ENCODE results near the gene PLCL2.
A peak's percentile ranks its signal among the peaks of the same experiment; 100 is the strongest.

The PLCL2 gene

DNA sequence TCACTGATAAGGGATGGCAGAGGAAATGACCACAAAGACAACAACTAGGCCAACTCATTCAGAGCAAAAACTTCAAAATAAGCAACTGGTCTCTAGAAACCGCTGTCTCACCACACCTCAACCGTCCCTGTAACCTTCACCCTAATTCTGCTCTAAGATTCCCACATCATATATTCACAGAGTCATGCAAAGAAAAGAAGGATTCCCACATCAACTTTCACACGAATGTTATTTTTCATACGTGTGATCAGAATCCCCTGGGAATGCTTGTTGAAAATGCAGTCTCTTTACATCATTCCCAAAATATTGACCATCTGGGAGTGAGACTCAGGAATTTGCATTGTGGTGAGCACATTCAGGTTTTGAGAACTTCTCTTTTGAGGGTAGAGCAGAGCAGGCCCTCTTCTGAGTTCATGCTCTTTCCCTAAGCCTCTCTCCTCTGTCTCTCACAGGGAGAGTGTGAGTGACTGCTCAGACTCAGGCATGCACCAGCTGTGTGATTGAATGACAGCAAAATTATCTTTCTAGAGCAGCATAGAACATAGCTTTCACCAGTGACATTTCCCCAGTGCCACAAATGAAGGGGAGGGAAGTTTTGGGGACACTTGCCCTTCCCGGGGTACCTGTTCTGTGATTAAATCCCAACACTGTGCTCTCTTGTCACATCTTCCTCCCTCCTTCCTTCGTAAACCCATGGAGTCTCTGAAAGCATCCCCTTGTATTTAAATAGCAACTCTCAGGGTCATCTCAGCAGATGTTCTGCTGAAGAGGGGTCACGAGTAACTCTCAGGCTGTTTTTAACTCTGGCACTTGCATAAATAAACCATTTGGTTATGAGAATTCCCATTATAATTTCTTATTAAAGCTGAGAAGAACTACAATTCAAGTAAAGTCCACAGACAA, 170.9 kb downstream of the PLCL2 start:
- ATAC-seq: no peak
- Mint-ChIP-seq H3K4me3 (no peak overlapping the region), H3K9me3 (no peaks in the 10 kb centered on the region), H3K36me3 (peaks cover 90% of the 10 kb centered on the region), H3K27ac (peak overlapping the region; percentile 70), H3K4me1 (peaks cover 46% of the 10 kb centered on the region), H3K27me3 (no peaks in the 10 kb centered on the region)

- Mint-ChIP-seq H3K27ac (no peak overlapping the region), H3K27me3 (no peaks in the 10 kb centered on the region), H3K9me3 (no peaks in the 10 kb centered on the region), H3K4me1 (peaks cover 31% of the 10 kb centered on the region), H3K36me3 (peaks cover 81% of the 10 kb centered on the region), H3K4me3 (no peak overlapping the region)
- no peak for ATAC-seq
Measured at GRCh38 chr3:17057321-17057720, 172.6 kb downstream of the PLCL2 start.

DNA sequence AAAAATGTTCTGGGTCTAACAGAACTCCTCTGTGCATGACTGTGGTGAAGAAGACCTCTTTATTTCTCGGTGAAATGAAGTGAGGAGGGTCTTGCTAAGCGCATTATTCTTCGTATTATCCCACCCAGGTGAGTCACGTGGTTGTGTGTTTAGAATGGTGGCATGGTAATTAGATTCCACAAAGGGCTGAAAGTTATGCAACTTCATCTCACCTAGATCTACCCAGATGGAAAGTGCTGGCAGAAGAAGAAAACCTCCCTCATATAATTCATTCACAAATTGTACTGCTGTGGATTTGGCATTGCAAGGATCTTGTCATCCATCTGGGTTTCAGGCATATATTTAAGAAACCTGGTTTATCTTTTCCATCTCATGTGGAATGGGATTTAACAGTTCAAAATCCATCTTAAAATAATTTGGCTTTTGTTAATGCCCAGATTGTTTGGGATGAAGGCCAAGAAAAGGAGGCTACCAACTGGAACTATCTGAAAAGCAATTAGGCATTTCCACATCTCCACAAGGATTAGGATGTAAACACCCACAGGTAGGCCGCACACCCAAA, 175.3 kb downstream of the PLCL2 start:
- no peak overlapping the region for H3K27ac Mint-ChIP-seq

GRCh38 chr3:17061005-17061404, 176.2 kb downstream of the PLCL2 start:
- H3K27me3 Mint-ChIP-seq: no peaks in the 10 kb centered on the region
- no peak overlapping the region for H3K27ac Mint-ChIP-seq
- H3K36me3 Mint-ChIP-seq: peaks cover 71% of the 10 kb centered on the region
- ATAC-seq: no peak
- peaks cover 15% of the 10 kb centered on the region for H3K4me1 Mint-ChIP-seq
- H3K4me3 Mint-ChIP-seq: no peak overlapping the region
- H3K9me3 Mint-ChIP-seq: peaks cover 2% of the 10 kb centered on the region

More for the DNA sequence above, 175.3 kb downstream of the PLCL2 start:
- Mint-ChIP-seq H3K27me3 (no peaks in the 10 kb centered on the region), H3K9me3 (peaks cover 2% of the 10 kb centered on the region), H3K4me3 (no peak overlapping the region), H3K36me3 (peaks cover 72% of the 10 kb centered on the region), H3K4me1 (peaks cover 20% of the 10 kb centered on the region)
- ATAC-seq: no peak

GRCh38 chr3:17062736-17063135, 178.0 kb downstream of the PLCL2 start:
- peaks cover 2% of the 10 kb centered on the region for H3K9me3 Mint-ChIP-seq
- no peak overlapping the region for H3K27ac Mint-ChIP-seq
- peaks cover 70% of the 10 kb centered on the region for H3K36me3 Mint-ChIP-seq
- no peak for ATAC-seq
- H3K27me3 Mint-ChIP-seq: no peaks in the 10 kb centered on the region
- no peak overlapping the region for H3K4me3 Mint-ChIP-seq
- peaks cover 15% of the 10 kb centered on the region for H3K4me1 Mint-ChIP-seq

GRCh38 chr3:17063596-17063995, 178.8 kb downstream of the PLCL2 start:
- peaks cover 2% of the 10 kb centered on the region for H3K9me3 Mint-ChIP-seq
- peaks cover 66% of the 10 kb centered on the region for H3K36me3 Mint-ChIP-seq
- no peak overlapping the region for H3K4me3 Mint-ChIP-seq
- peaks cover 10% of the 10 kb centered on the region for H3K4me1 Mint-ChIP-seq
- ATAC-seq: no peak
- H3K27ac Mint-ChIP-seq: peak overlapping the region; percentile 57
- H3K27me3 Mint-ChIP-seq: no peaks in the 10 kb centered on the region

DNA sequence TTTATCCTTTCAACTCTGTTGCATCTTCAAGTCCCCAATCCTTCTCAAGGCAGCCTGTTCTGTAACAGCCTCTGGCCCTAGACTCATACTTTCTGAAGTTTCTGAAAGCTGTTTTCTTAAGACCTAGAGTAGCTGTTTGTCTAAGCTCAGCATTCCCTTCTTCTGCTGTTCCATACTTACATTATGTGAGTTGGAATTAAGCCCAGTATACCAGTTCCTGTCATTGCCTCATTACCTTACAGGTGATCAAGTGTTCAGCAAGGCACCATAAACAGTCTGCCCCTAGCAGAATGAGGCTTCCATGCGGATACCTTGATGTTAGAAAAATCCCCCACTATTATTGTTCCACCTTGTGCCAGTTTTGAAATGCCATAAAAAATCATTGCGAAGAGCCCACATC, 180.6 kb downstream of the PLCL2 start:
- no peak for ATAC-seq
- Mint-ChIP-seq H3K27me3 (no peaks in the 10 kb centered on the region), H3K27ac (no peak overlapping the region), H3K4me3 (no peak overlapping the region), H3K9me3 (peaks cover 2% of the 10 kb centered on the region), H3K4me1 (peaks cover 10% of the 10 kb centered on the region), H3K36me3 (peaks cover 64% of the 10 kb centered on the region)

DNA sequence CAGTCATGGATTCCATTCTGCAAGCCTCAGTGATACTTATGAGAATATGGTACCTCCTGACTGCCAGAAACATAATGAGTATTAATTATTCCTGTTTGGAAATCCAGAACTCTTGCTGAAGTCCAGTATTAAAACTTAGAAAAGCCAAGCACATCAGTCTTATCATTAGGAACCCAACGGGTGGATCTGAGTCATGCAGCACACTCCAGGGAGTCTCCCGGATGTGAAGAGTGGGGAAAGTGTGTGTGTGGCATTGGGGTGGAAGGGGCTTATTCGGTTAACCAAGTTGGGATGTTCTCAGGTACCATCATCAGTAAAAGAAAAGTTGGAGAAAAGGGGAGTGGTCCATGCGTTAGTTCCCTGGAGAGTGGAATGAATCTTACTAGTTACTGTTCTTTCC, 181.1 kb downstream of the PLCL2 start:
- Mint-ChIP-seq H3K9me3 (peaks cover 2% of the 10 kb centered on the region), H3K36me3 (peaks cover 69% of the 10 kb centered on the region), H3K4me1 (peaks cover 10% of the 10 kb centered on the region), H3K4me3 (no peak overlapping the region), H3K27me3 (no peaks in the 10 kb centered on the region), H3K27ac (no peak overlapping the region)
- no peak for ATAC-seq

- H3K27ac Mint-ChIP-seq: peak overlapping the region; percentile 50
Measured at GRCh38 chr3:17069754-17070153, 185.0 kb downstream of the PLCL2 start.

GRCh38 chr3:17070161-17070959, 185.6 kb downstream of the PLCL2 start:
- no peaks in the 10 kb centered on the region for H3K4me1 Mint-ChIP-seq

More at GRCh38 chr3:17069754-17070153, 185.0 kb downstream of the PLCL2 start:
- ATAC-seq: no peak
- H3K4me3 Mint-ChIP-seq: no peak overlapping the region
- no peaks in the 10 kb centered on the region for H3K4me1 Mint-ChIP-seq
- no peaks in the 10 kb centered on the region for H3K9me3 Mint-ChIP-seq
- no peaks in the 10 kb centered on the region for H3K27me3 Mint-ChIP-seq
- H3K36me3 Mint-ChIP-seq: peaks cover 62% of the 10 kb centered on the region

GRCh38 chr3:17074559-17074958, 189.8 kb downstream of the PLCL2 start:
- Mint-ChIP-seq H3K36me3 (peaks cover 67% of the 10 kb centered on the region), H3K4me1 (no peaks in the 10 kb centered on the region), H3K27me3 (no peaks in the 10 kb centered on the region), H3K27ac (no peak overlapping the region), H3K9me3 (no peaks in the 10 kb centered on the region), H3K4me3 (no peak overlapping the region)
- ATAC-seq: no peak

More at GRCh38 chr3:17070161-17070959, 185.6 kb downstream of the PLCL2 start:
- Mint-ChIP-seq H3K27ac (no peak overlapping the region), H3K36me3 (peaks cover 65% of the 10 kb centered on the region), H3K4me3 (no peak overlapping the region), H3K9me3 (no peaks in the 10 kb centered on the region), H3K27me3 (no peaks in the 10 kb centered on the region)
- ATAC-seq: no peak

GRCh38 chr3:17075358-17075757, 190.6 kb downstream of the PLCL2 start:
- Mint-ChIP-seq H3K27ac (no peak overlapping the region), H3K9me3 (no peaks in the 10 kb centered on the region)
- ATAC-seq: no peak

DNA sequence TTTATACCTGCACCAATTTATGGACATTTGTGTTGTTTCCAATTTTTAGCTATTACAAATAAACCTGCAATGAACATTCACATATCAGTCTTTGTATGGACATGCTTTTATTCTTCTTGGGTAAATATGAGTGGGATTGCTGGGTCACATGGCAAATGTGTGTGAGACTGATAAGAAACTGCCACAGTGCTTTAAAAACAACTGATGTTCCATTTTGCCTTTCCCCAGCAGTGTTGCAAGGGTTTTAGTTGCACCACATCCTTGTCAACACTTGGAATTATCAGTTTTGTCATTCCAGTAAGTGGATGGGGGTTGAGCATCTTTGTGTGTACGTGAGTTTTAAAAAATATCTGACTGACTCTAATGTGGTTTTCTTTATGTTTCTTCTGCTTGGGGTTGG, 191.2 kb downstream of the PLCL2 start:
- peaks cover 63% of the 10 kb centered on the region for H3K36me3 Mint-ChIP-seq

More at GRCh38 chr3:17075358-17075757, 190.6 kb downstream of the PLCL2 start:
- H3K27me3 Mint-ChIP-seq: no peaks in the 10 kb centered on the region
- H3K4me3 Mint-ChIP-seq: no peak overlapping the region
- H3K4me1 Mint-ChIP-seq: no peaks in the 10 kb centered on the region
- H3K36me3 Mint-ChIP-seq: peaks cover 63% of the 10 kb centered on the region

DNA sequence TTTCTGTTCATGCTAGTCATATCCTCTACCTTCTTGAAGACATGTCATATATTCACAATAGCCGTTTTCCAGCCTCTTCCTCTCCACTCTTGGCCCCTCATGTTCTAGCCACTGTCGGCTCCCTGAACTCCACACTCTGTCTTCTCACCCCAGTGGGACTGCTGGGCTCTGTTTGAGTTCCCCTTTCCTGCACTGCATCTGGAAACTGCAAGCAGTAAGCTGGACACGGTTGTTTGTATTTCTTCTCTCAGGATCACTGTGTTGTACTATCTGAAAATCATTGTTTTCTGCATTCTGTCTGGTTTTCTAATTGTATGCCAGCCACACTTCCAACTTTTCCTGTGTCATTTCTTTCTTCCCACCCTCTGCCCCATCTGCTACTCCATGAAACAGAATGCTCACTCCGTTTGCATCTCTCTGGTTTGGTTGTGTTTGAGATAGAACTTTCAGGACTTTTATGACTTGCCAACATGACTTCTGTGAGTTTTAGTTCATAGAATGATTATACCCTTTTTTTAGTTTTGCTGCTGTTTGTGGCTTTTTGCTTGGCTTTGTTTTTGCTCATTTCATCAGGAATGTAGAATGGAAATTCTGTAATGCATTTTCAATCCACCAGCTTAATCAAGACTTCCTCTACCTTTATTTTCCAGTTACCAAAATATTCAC, 192.3 kb downstream of the PLCL2 start:
- Mint-ChIP-seq H3K36me3 (peaks cover 69% of the 10 kb centered on the region), H3K27me3 (no peaks in the 10 kb centered on the region), H3K4me3 (no peak overlapping the region), H3K4me1 (no peaks in the 10 kb centered on the region), H3K27ac (no peak overlapping the region), H3K9me3 (no peaks in the 10 kb centered on the region)
- ATAC-seq: no peak

More for the DNA sequence above, 191.2 kb downstream of the PLCL2 start:
- Mint-ChIP-seq H3K9me3 (no peaks in the 10 kb centered on the region), H3K27me3 (no peaks in the 10 kb centered on the region), H3K27ac (no peak overlapping the region), H3K4me1 (no peaks in the 10 kb centered on the region), H3K4me3 (no peak overlapping the region)
- ATAC-seq: no peak

DNA sequence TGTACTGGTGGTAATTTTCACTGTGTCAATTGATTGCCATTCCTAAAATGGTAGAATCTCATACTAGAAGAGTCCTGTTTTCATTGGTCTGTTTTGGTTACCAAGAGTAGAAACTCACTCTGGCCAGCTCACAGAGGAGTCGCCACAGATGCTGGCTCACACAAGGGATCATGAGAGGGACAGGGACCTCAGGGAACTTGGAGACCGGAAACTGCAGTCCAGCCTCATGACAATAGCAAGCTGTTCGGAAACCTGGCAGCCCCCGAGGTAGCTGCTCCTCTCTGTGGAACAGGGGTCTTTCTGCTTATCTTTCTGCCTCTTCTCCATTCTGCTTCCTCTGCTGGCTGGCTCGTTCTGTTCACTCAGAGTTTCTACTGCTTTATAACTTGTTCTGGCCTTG, 192.9 kb downstream of the PLCL2 start:
- Mint-ChIP-seq H3K27me3 (no peaks in the 10 kb centered on the region), H3K4me3 (no peak overlapping the region), H3K27ac (no peak overlapping the region), H3K4me1 (no peaks in the 10 kb centered on the region), H3K9me3 (no peaks in the 10 kb centered on the region), H3K36me3 (peaks cover 73% of the 10 kb centered on the region)
- no peak for ATAC-seq
